Measurements from ENCODE around the gene HBG1.

- no peak for TF ChIP-seq CTCF (IDR thresholded peaks at IDR 0.05)
- TF ChIP-seq POLR2A (IDR thresholded peaks at IDR 0.05) = no peak
Observed at GRCh38 chr11:5226732-5227310, 22.8 kb downstream of the HBG1 start, which contains the start of gene HBB.

All from heart left ventricle (tissue), 13 donors.